Keratinocyte (primary cell): Measurements from ENCODE around the gene LITAFD. TPM values are rescaled to one million over a fixed set of nuclear protein-coding genes. Genes with fewer than 3 reads are reported as not detected.

Source experiments
- DNase-seq: peaks from one replicate; pipeline ENCODE4 v3.0.0-alpha.2; 2011; ENCODE audit warnings: low read depth, missing footprints, low spot score
- FAIRE-seq: peaks from 2 replicates; lab custom pipeline; 2011; peaks lifted over from hg19 to GRCh38; lab: Jason Lieb, UNC
- H2AFZ ChIP-seq: 2 replicates; pipeline ENCODE4 v1.6.0; 2012; ENCODE audit warnings: low read length, control low read depth, inconsistent platforms; ENCODE audit not compliant: control insufficient read depth
- H3K27ac ChIP-seq: 2 replicates; pipeline ENCODE4 v1.5.1; 2011; ENCODE audit warnings: low read length; ENCODE audit not compliant: control insufficient read depth, insufficient read depth
- H3K27me3 ChIP-seq: 3 replicates; pipeline ENCODE4 v1.6.0; 2011; ENCODE audit warnings: low read length; ENCODE audit not compliant: control insufficient read depth, insufficient read depth; ENCODE audit errors: extremely low read depth
- H3K36me3 ChIP-seq, 2 experiments: 2 replicates in 1 of 2; 3 replicates in 1 of 2; pipeline ENCODE4 v1.5.1; 2011; ENCODE audit warnings: low read length in 2 of 2, mild to moderate bottlenecking in 1 of 2; ENCODE audit not compliant: control insufficient read depth in 2 of 2, insufficient read depth in 2 of 2; ENCODE audit errors: extremely low read depth in 1 of 2
- H3K4me1 ChIP-seq: 3 replicates; pipeline ENCODE4 v1.5.1; 2011; ENCODE audit warnings: low read length; ENCODE audit not compliant: control insufficient read depth, insufficient read depth; ENCODE audit errors: extremely low read depth
- H3K4me2 ChIP-seq: 3 replicates; pipeline ENCODE4 v1.6.0; 2011; ENCODE audit warnings: low read depth, low read length; ENCODE audit not compliant: control insufficient read depth, insufficient read depth; ENCODE audit errors: extremely low read depth
- H3K4me3 ChIP-seq, 3 experiments: fragments of 200-600 bp in 1 of 3; sonication (generic) in 1 of 3; 2 replicates in 2 of 3; 3 replicates in 1 of 3; pipeline ENCODE4 v1.5.1; 2011 to 2016; ENCODE audit warnings: low read length in 3 of 3, mild to moderate bottlenecking in 3 of 3, control low read depth in 2 of 3, inconsistent platforms in 1 of 3, low read depth in 1 of 3, mixed read lengths in 1 of 3, mixed run types in 1 of 3, moderate library complexity in 1 of 3; ENCODE audit not compliant: control insufficient read depth in 2 of 3, insufficient read depth in 2 of 3; ENCODE audit errors: extremely low read depth in 1 of 3
- H3K79me2 ChIP-seq: 2 replicates; pipeline ENCODE4 v1.6.0; 2012; ENCODE audit warnings: low read length; ENCODE audit not compliant: control insufficient read depth, insufficient read depth
- H3K9ac ChIP-seq: 3 replicates; pipeline ENCODE4 v1.6.0; 2011; ENCODE audit warnings: low read length; ENCODE audit not compliant: control insufficient read depth, insufficient read depth; ENCODE audit errors: extremely low read depth
- H3K9me1 ChIP-seq: 3 replicates; pipeline ENCODE4 v1.6.0; 2011; ENCODE audit warnings: low read length; ENCODE audit not compliant: control insufficient read depth, insufficient read depth; ENCODE audit errors: extremely low read depth
- H3K9me3 ChIP-seq: 2 replicates; pipeline ENCODE4 v1.5.1; 2012; ENCODE audit warnings: low read depth, low read length; ENCODE audit not compliant: control insufficient read depth
- H4K20me1 ChIP-seq: 3 replicates; pipeline ENCODE4 v1.6.0; 2011; ENCODE audit warnings: low read length; ENCODE audit not compliant: control insufficient read depth, insufficient read depth; ENCODE audit errors: extremely low read depth
- CTCF ChIP-seq, 3 experiments: IDR thresholded peaks in 1 of 3; conservative IDR thresholded peaks in 1 of 3; optimal IDR thresholded peaks in 1 of 3; 2 replicates in 2 of 3; 3 replicates in 1 of 3; pipeline versions ENCODE3 to v1.5.1; 2011; ENCODE audit warnings: low read length in 3 of 3, mild to moderate bottlenecking in 3 of 3, moderate library complexity in 2 of 3, control low read depth in 1 of 3, inconsistent platforms in 1 of 3; ENCODE audit not compliant: insufficient read depth in 2 of 3; ENCODE audit errors: extremely low read depth in 1 of 3
- EZH2 ChIP-seq: IDR thresholded peaks from one replicate; pipeline ENCODE4 v1.6.1; 2012; ENCODE audit warnings: inconsistent platforms, mild to moderate bottlenecking, low read length, moderate library complexity
- dilution Hi-C: fragments of 300-500 bp; cut with MboI; formaldehyde crosslinking; loops from one replicate; pipeline ENCODE4 v1.7.0; 2020; ENCODE audit warnings: low sequenced_read_pairs; ENCODE audit not compliant: extremely low pct_ligation_motif_present
- polyA plus RNA-seq, 5 experiments: library from polyadenylated mRNA; depleted of rRNA in 3 of 5; stranded (reverse) in 3 of 5; stranded (forward) in 1 of 5; unstranded in 1 of 5; fragments of >200 nt; gene quantifications; 1 replicate in 1 of 5; 2 replicates in 3 of 5; 3 replicates in 1 of 5; pipeline versions ENCODE4 v1.2.1 to v1.2.3, GENCODE V29; 2011 to 2012; ENCODE audit warnings: missing spikeins in 2 of 5, low read depth in 1 of 5, low replicate concordance in 1 of 5

The LITAFD gene
- polyA plus RNA-seq, 1 donor (not counting 4 experiments of a cell fraction or from before 2014, with no cell fraction given): not detected

- H3K79me2 ChIP-seq: no peaks in the 10 kb centered on the region
- dilution Hi-C loops: no loop called here
- no peak overlapping the region for H3K4me2 ChIP-seq
- H3K4me1 ChIP-seq: peaks cover 34% of the 10 kb centered on the region
- no peak for TF ChIP-seq CTCF (optimal IDR thresholded peaks at IDR 0.05 in 1 of 3, IDR thresholded peaks at IDR 0.05 in 1 of 3, conservative IDR thresholded peaks at IDR 0.05 in 1 of 3; ENCODE audit: extremely low read depth in 1 of 3, insufficient read depth in 2 of 3, low read length in 3 of 3)
- TF ChIP-seq EZH2: no peak
- H3K9me3 ChIP-seq: no peaks in the 10 kb centered on the region
- FAIRE-seq (no peak), DNase-seq (no peak)
- no peak overlapping the region for H3K9ac ChIP-seq
- no peaks in the 10 kb centered on the region for H3K27me3 ChIP-seq
- no peak overlapping the region for H2AFZ ChIP-seq
- no peak overlapping the region for H3K27ac ChIP-seq
- peaks cover 2% of the 10 kb centered on the region for H3K9me1 ChIP-seq
- H3K36me3 ChIP-seq: peaks cover 31 to 37% of the 10 kb centered on the region in 2 experiments
- no peak overlapping the region for H3K4me3 ChIP-seq
- H4K20me1 ChIP-seq: no peaks in the 10 kb centered on the region
Measured at GRCh38 chr16:8851761-8852403, 30.3 kb upstream of the LITAFD start.

GRCh38 chr16:8852534-8852933, 29.6 kb upstream of the LITAFD start:
- FAIRE-seq: no peak
- no peak overlapping the region for H3K9ac ChIP-seq
- no peak overlapping the region for H3K4me3 ChIP-seq
- H3K27me3 ChIP-seq: no peaks in the 10 kb centered on the region
- H3K79me2 ChIP-seq: no peaks in the 10 kb centered on the region
- DNase-seq: no peak
- H3K27ac ChIP-seq: peak overlapping the region; percentile 19
- no peak overlapping the region for H2AFZ ChIP-seq
- no peak overlapping the region for H3K4me2 ChIP-seq
- peaks cover 30 to 34% of the 10 kb centered on the region in 2 experiments for H3K36me3 ChIP-seq
- H4K20me1 ChIP-seq: no peaks in the 10 kb centered on the region
- dilution Hi-C loops: no loop called here
- peaks cover 34% of the 10 kb centered on the region for H3K4me1 ChIP-seq
- H3K9me1 ChIP-seq: peaks cover 2% of the 10 kb centered on the region
- TF ChIP-seq CTCF (optimal IDR thresholded peaks at IDR 0.05 in 1 of 3, IDR thresholded peaks at IDR 0.05 in 1 of 3, conservative IDR thresholded peaks at IDR 0.05 in 1 of 3; ENCODE audit: extremely low read depth in 1 of 3, insufficient read depth in 2 of 3, low read length in 3 of 3): no peak
- H3K9me3 ChIP-seq: no peaks in the 10 kb centered on the region
